ENCODE results near the gene RTCB. TPM values are rescaled to one million over a fixed set of nuclear protein-coding genes. Genes with fewer than 3 reads are reported as not detected.

Gene RTCB
- total RNA-seq, 2 donors from 2014 or later = 52.1 to 87.5 TPM

- H3K9me3 ChIP-seq = no peaks in the 10 kb centered on the region
- intact Hi-C loops (cut with DNase I) = no loop called here
- H3K4me3 ChIP-seq = no peak overlapping the region
- H3K27ac ChIP-seq = no peak overlapping the region
- no peaks in the 10 kb centered on the region for H3K27me3 ChIP-seq (replicated peaks; ENCODE audit: insufficient read depth)
- 70% methylated on average over 4 of the region's 4 CpGs for WGBS
- TF ChIP-seq POLR2A (IDR thresholded peaks at IDR 0.05) (no peak), CTCF (IDR thresholded peaks at IDR 0.05) (no peak), POLR2AphosphoS5 (IDR thresholded peaks at IDR 0.05) (no peak)
- DNase-seq (ENCODE audit: low spot score) = no peak
- H3K4me1 ChIP-seq (replicated peaks) = no peaks in the 10 kb centered on the region
- peaks cover 2 to 7% of the 10 kb centered on the region in 2 donors for H3K36me3 ChIP-seq
These were observed 10.6 kb downstream of the RTCB start for GRCh38 chr22:32401486-32401885.

GRCh38 chr22:32396746-32397145, 15.3 kb downstream of the RTCB start:
- DNase-seq (ENCODE audit: low spot score) = no peak
- H3K36me3 ChIP-seq = peaks cover 16 to 22% of the 10 kb centered on the region in 2 donors

GRCh38 chr22:32396255-32396654, 15.8 kb downstream of the RTCB start:
- TF ChIP-seq CTCF (IDR thresholded peaks at IDR 0.05) (no peak), POLR2A (IDR thresholded peaks at IDR 0.05) (no peak), POLR2AphosphoS5 (IDR thresholded peaks at IDR 0.05) (no peak)
- Histone ChIP-seq H3K27ac (no peak overlapping the region), H3K9me3 (no peaks in the 10 kb centered on the region), H3K4me3 (no peak overlapping the region), H3K27me3 (replicated peaks; ENCODE audit: insufficient read depth) (no peaks in the 10 kb centered on the region), H3K4me1 (replicated peaks) (no peaks in the 10 kb centered on the region), H3K36me3 (peaks cover 18 to 24% of the 10 kb centered on the region in 2 donors)
- intact Hi-C loops (cut with DNase I) = no loop called here
- no peak for DNase-seq (ENCODE audit: low spot score)
- 59% methylated on average over 1 of the region's 1 CpG for WGBS

More at GRCh38 chr22:32396746-32397145, 15.3 kb downstream of the RTCB start:
- intact Hi-C loops (cut with DNase I) = no loop called here
- Histone ChIP-seq H3K27me3 (replicated peaks; ENCODE audit: insufficient read depth) (no peaks in the 10 kb centered on the region), H3K4me3 (no peak overlapping the region), H3K27ac (no peak overlapping the region), H3K9me3 (no peaks in the 10 kb centered on the region), H3K4me1 (replicated peaks) (no peaks in the 10 kb centered on the region)
- TF ChIP-seq POLR2AphosphoS5 (IDR thresholded peaks at IDR 0.05) = no peak
- TF ChIP-seq CTCF (IDR thresholded peaks at IDR 0.05) = no peak
- TF ChIP-seq POLR2A (IDR thresholded peaks at IDR 0.05) = no peak
- WGBS = 68% methylated on average over 5 of the region's 5 CpGs

- WGBS = 83% methylated on average over 5 of the region's 5 CpGs
- Histone ChIP-seq H3K4me1 (replicated peaks) (no peaks in the 10 kb centered on the region), H3K27me3 (replicated peaks; ENCODE audit: insufficient read depth) (no peaks in the 10 kb centered on the region), H3K9me3 (no peaks in the 10 kb centered on the region), H3K4me3 (no peak overlapping the region), H3K36me3 (peaks cover 16 to 20% of the 10 kb centered on the region in 2 donors), H3K27ac (no peak overlapping the region)
- TF ChIP-seq POLR2AphosphoS5 (IDR thresholded peaks at IDR 0.05) = no peak
- no peak for TF ChIP-seq CTCF (IDR thresholded peaks at IDR 0.05)
- no peak for TF ChIP-seq POLR2A (IDR thresholded peaks at IDR 0.05)
- DNase-seq (ENCODE audit: low spot score) = no peak
- intact Hi-C loops (cut with DNase I) = no loop called here
These were observed 16.9 kb downstream of the RTCB start for GRCh38 chr22:32395107-32395506.

- Histone ChIP-seq H3K9me3 (no peaks in the 10 kb centered on the region), H3K27me3 (replicated peaks; ENCODE audit: insufficient read depth) (no peaks in the 10 kb centered on the region), H3K36me3 (peaks cover 16 to 20% of the 10 kb centered on the region in 2 donors), H3K27ac (no peak overlapping the region), H3K4me3 (no peak overlapping the region), H3K4me1 (replicated peaks) (no peaks in the 10 kb centered on the region)
- intact Hi-C loops (cut with DNase I) = no loop called here
- no peak for TF ChIP-seq POLR2A (IDR thresholded peaks at IDR 0.05)
- TF ChIP-seq POLR2AphosphoS5 (IDR thresholded peaks at IDR 0.05) = no peak
- no peak for TF ChIP-seq CTCF (IDR thresholded peaks at IDR 0.05)
- WGBS = 71% methylated on average over 4 of the region's 4 CpGs
- DNase-seq (ENCODE audit: low spot score) = no peak
These were observed 22.4 kb downstream of the RTCB start for GRCh38 chr22:32389685-32390084.

Measured in prostate gland (tissue), 2 donors.